GM12874 (cell line): ENCODE measurements around the gene TMEM72.

Experiments
- CTCF ChIP-seq: IDR thresholded peaks from 2 replicates; pipeline ENCODE4 v1.5.1; 2011; ENCODE audit warnings: low read depth, mild to moderate bottlenecking, control low read depth, low read length, moderate library complexity; ENCODE audit not compliant: insufficient read depth

The TMEM72 gene

GRCh38 chr10:44947371-44948152 lies 36.4 kb downstream of the TMEM72 start:
- no peak for TF ChIP-seq CTCF

GRCh38 chr10:44948642-44949041 lies 37.5 kb downstream of the TMEM72 start:
- TF ChIP-seq CTCF: no peak

GRCh38 chr10:44949127-44949802 lies 38.1 kb downstream of the TMEM72 start:
- TF ChIP-seq CTCF: no peak

- TF ChIP-seq CTCF: no peak
These were observed 38.8 kb downstream of the TMEM72 start for GRCh38 chr10:44949915-44950314.

- no peak for TF ChIP-seq CTCF
These were observed 39.4 kb downstream of the TMEM72 start for GRCh38 chr10:44950326-44951225.

GRCh38 chr10:44951576-44952226 lies 40.6 kb downstream of the TMEM72 start:
- no peak for TF ChIP-seq CTCF
